SU-DHL-6 (cell line): ENCODE measurements around the gene LSP1.

Experiments
- CTCF ChIP-seq: fragments of 200-600 bp; sonication (generic); IDR thresholded peaks from one replicate; pipeline ENCODE4 v1.5.1; 2017; ENCODE audit warnings: antibody characterized with exemption, mild to moderate bottlenecking, low read length, moderate library complexity; ENCODE audit not compliant: insufficient read depth, poor library complexity, severe bottlenecking
- EZH2phosphoT487 ChIP-seq: fragments of 200-600 bp; sonication (generic), shearing (Covaris generic); conservative IDR thresholded peaks from 2 replicates; pipeline ENCODE4 v1.6.1; 2018; ENCODE audit warnings: mild to moderate bottlenecking, antibody characterized with exemption, low read length, moderate library complexity, mixed read lengths

DNA sequence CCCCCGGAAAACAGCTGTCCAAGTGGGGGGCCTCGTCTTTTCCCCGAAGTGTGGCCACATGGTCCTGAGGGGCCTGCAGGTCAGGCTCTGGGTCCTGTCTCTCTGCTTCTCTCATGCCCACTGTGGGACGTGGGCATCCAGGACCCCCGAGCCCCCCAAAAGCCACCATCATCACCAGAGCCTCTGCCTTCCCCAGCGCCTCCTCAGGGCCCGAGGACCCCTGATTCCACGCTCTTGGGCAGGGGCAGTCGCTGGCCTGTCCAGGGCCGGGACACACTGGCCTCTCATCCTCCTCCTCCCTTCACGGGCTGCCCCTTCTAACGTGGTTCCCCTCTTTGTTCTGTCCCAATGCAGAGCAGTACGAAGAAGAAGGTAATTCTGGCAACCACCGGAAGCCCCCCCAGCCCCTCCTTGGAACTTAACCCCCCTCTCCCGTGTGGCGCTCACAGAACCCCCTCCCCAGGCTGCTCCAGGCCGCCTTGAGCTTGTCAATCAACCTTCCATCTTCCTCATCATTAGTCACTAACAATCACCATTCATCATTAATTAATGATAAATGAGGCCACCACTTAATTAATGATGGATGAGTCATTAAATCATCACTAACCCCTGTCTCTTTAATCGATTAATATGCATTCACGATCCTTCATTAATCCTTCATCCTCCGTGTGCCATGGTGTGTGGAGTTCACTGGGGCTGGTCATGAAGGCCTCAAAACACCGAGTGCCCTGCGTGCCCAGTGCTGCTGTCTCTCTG is 70.5 kb downstream of the LSP1 start:
- no peak for TF ChIP-seq CTCF
- TF ChIP-seq EZH2phosphoT487 = no peak
